Lower leg skin (tissue), 3 donors: ENCODE results near the gene RLN3.

Source experiments
- CTCF ChIP-seq, 3 donors: fragments of 450-650 bp; IDR thresholded peaks; one replicate each; pipeline ENCODE4 v1.5.1; 2016; ENCODE audit warnings: antibody characterized with exemption in 3 of 3, mild to moderate bottlenecking in 3 of 3, moderate library complexity in 2 of 3
- POLR2A ChIP-seq, 2 donors: fragments of 450-650 bp; IDR thresholded peaks; one replicate each; pipeline ENCODE4 v1.6.1; 2016 to 2017; ENCODE audit warnings: antibody characterized with exemption in 2 of 2, mild to moderate bottlenecking in 1 of 2, moderate library complexity in 1 of 2

DNA sequence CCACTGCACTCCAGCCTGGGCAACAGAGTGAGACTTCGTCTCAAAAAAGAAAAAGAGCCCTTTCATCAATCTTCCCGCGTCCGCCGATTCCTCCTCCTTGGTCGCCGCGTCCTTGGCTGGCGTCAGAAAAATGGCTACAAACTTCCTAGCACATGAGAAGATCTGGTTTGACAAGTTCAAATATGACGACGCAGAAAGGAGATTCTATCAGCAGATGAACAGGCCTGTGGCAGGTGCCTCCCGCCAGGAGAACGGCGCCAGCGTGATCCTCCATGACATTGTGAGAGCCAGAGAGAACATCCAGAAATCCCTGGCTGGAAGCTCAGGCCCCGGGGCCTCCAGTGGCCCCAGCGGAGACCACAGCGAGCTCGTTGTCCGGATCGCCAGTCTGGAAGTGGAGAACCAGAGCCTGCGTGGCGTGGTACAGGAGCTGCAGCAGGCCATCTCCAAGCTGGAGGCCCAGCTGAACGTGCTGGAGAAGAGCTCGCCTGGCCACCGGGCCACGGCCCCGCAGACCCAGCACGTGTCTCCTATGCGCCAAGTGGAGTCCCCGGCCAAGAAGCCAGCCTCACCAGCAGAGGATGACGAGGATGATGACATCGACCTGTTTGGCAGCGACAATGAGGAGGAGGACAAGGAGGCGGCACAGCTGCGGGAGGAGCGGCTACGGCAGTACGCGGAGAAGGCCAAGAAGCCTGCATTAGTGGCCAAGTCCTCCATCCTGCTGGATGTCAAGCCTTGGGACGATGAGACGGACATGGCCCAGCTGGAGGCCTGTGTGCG, 42.5 kb downstream of the RLN3 start:
- TF ChIP-seq CTCF (IDR thresholded peaks at IDR 0.05) (no peak), POLR2A (IDR thresholded peaks at IDR 0.05) (no peak)
